Body of pancreas (tissue), 4 donors: Measurements from ENCODE around the gene KRABD2.

ENCODE experiments used
- ATAC-seq: fragments of 150-250 bp; one replicate; pipeline ENCODE4 v1.9.1; 2016
- DNase-seq, 4 donors: peaks; one replicate each; pipeline ENCODE4 v3.0.0-alpha.2; 2019
- H3K27ac ChIP-seq, 4 donors: fragments of 200-600 bp; sonication (generic); 1 replicate in 3 of 4; 2 replicates in 1 of 4; pipeline versions ENCODE4 v1.5.1 to v1.6.1; 2016 to 2019; ENCODE audit warnings: mild to moderate bottlenecking in 1 of 4, mixed read lengths in 1 of 4, moderate library complexity in 1 of 4
- H3K27me3 ChIP-seq, 2 donors: fragments of 200-600 bp; sonication (generic); one replicate each; pipeline ENCODE4 v1.6.0; 2016; ENCODE audit warnings: mild to moderate bottlenecking in 1 of 2
- H3K36me3 ChIP-seq, 2 donors: fragments of 200-600 bp; sonication (generic); replicated peaks in 1 of 2; 2 replicates each; pipeline ENCODE4 v1.5.1; 2016; ENCODE audit warnings: low read depth in 2 of 2; ENCODE audit not compliant: insufficient read depth in 1 of 2
- H3K4me1 ChIP-seq: fragments of 200-600 bp; sonication (generic); one replicate; pipeline ENCODE4 v1.6.0; 2016
- H3K4me3 ChIP-seq, 2 donors: fragments of 200-600 bp; sonication (generic); 1 replicate in 1 of 2; 2 replicates in 1 of 2; pipeline ENCODE4 v1.5.1; 2016 to 2019
- H3K9me3 ChIP-seq, 3 donors: fragments of 200-600 bp; sonication (generic); 1 replicate in 2 of 3; 2 replicates in 1 of 3; pipeline ENCODE4 v1.5.1; 2016
- POLR2A ChIP-seq, 3 donors: fragments of 450-650 bp; IDR thresholded peaks; one replicate each; pipeline ENCODE4 v1.6.1; 2016; ENCODE audit warnings: antibody characterized with exemption in 3 of 3, mild to moderate bottlenecking in 2 of 3
- WGBS, 2 donors: methylation state at CpG; one replicate each; pipeline ENCODE4 v1.1.5; 2017; 5-methylcytosine and 5-hydroxymethylcytosine counted together
- intact Hi-C: fragments of 100-400 bp; cut with DNase I; formaldehyde crosslinking; loops from one replicate; pipeline ENCODE4 v1.15.1; 2023
- TF ChIP-seq, protein P1 (sequence below), 7 experiments: fragments of 450-650 bp in 4 of 7; fragments of 200-600 bp in 3 of 7; sonication (generic) in 3 of 7; IDR thresholded peaks; one replicate each; pipeline ENCODE4 v1.5.1; 2016 to 2019; ENCODE audit warnings: antibody characterized with exemption in 7 of 7

KRABD2 gene

DNA sequence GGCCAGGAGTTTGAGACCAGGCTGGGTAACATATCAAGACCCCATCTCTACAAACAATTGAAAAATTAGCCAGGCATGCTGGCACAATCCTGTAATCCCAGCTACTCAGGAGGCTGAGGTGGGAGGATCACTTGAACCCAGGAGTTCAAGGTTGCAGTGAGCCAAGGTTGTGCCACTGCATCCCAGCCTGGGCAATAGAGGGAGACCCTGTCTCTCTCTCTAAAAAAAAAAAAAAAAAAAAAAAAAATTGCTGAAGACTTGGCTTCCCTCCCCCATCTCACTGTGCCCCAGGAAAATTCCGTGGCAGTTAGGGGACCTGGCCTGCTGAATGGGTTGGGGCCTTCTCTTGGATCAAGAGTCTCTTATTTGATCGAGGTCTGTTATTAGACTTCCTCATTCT, 37.0 kb downstream of the KRABD2 start, which contains the start of gene ODF4:
Gene ODF4 (plus strand): TSS at position 301 of the 400 bp plus-strand sequence. CDS start 212 bp downstream, outside the sequence.
- DNase-seq, result no peak
- H3K9me3 ChIP-seq, result no peaks in the 10 kb centered on the region
- ATAC-seq, result no peak
- WGBS, 2 donors, result 58 to 75% methylated on average over 2 of the region's 2 CpGs
- TF ChIP-seq, protein P1, sequence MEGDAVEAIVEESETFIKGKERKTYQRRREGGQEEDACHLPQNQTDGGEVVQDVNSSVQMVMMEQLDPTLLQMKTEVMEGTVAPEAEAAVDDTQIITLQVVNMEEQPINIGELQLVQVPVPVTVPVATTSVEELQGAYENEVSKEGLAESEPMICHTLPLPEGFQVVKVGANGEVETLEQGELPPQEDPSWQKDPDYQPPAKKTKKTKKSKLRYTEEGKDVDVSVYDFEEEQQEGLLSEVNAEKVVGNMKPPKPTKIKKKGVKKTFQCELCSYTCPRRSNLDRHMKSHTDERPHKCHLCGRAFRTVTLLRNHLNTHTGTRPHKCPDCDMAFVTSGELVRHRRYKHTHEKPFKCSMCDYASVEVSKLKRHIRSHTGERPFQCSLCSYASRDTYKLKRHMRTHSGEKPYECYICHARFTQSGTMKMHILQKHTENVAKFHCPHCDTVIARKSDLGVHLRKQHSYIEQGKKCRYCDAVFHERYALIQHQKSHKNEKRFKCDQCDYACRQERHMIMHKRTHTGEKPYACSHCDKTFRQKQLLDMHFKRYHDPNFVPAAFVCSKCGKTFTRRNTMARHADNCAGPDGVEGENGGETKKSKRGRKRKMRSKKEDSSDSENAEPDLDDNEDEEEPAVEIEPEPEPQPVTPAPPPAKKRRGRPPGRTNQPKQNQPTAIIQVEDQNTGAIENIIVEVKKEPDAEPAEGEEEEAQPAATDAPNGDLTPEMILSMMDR (IDR thresholded peaks at IDR 0.05), result no peak
- no peak for TF ChIP-seq POLR2A (IDR thresholded peaks at IDR 0.05)
- no peak within 1 kb of the TSS for H3K27ac ChIP-seq
- H3K4me3 ChIP-seq, result no peak within 1 kb of the TSS
- intact Hi-C loops, result no loop called here
- no peaks in the 10 kb centered on the region for H3K27me3 ChIP-seq
- H3K36me3 ChIP-seq, result no peaks in the 10 kb centered on the region
- H3K4me1 ChIP-seq, result no peaks in the 10 kb centered on the region

DNA sequence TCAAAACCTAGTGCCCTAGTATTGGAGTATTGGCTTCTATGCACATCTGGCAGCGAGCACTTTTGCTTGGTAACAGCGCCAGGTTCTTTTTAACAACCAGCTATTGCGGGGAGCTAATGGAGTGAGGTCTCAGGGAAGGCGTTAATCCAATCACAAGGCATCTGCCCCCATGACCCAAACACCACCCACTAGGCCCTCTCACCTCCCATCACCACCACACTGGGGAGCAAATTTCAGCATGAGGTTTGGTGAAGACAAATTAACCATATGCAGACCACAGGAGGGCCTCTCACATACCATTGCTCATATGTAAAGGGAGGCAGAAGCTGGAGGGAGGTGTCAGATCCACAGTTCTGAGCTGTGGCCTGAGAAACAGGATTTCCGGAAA, 37.8 kb downstream of the KRABD2 start:
- DNase-seq (no peak), ATAC-seq (no peak)
- TF ChIP-seq, protein P1 (IDR thresholded peaks at IDR 0.05), result no peak
- TF ChIP-seq POLR2A (IDR thresholded peaks at IDR 0.05), result no peak
- WGBS, 2 donors, result 86 to 90% methylated on average over 3 to 5 of the region's 5 CpGs
- Histone ChIP-seq H3K9me3 (no peaks in the 10 kb centered on the region), H3K4me1 (no peaks in the 10 kb centered on the region), H3K4me3 (no peak overlapping the region), H3K27ac (no peak overlapping the region), H3K27me3 (no peaks in the 10 kb centered on the region), H3K36me3 (no peaks in the 10 kb centered on the region)
- intact Hi-C loops, result no loop called here

DNA sequence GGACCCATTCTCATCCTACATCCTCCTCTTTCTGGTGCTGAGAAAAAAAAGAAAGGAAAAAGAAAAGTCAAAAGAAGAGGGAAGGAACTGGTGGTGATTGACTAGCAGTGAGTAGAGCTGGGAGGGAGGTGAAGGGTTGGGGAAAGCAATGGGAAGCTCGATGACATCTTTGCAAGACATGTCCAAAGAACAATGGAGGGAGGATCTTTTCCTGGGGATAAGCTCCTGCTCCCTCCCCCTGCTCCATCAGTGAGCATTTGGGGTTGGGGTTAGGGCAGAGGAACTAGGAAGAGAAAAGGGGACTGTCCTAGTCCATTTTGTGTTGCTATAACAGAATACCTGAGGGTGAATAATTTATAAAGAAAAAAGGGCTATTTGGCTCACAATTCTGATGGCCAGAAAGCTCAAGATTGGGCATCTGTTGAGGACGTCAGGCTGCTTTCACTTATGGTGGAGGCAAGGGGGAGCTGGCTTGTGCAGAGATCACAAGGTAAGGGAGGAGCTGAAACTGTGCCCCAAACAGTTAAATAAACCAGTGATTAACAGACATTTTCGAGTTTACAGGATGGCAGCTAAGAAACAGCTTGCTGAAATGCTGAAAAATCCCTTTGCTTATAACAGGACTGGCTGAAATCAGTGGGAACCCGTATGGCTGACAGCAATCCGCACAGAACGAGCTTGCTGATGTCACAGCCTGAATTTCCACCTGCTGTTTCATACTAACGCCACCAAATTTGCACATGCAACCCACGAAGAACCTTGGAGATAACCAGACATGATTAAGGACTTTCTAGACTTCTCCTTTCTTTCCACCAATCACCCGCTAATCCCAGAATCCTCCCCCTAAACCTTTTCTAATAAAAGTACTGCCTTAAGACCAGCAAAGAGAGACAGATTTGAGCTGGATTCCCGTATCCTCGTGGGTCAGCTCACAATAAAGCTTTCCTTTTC, 38.4 kb downstream of the KRABD2 start:
- WGBS, 2 donors, result 41 to 42% methylated on average over 11 of the region's 11 CpGs
- no peaks in the 10 kb centered on the region for H3K9me3 ChIP-seq
- DNase-seq, result no peak
- no peaks in the 10 kb centered on the region for H3K27me3 ChIP-seq
- no peaks in the 10 kb centered on the region for H3K36me3 ChIP-seq
- H3K4me1 ChIP-seq, result no peaks in the 10 kb centered on the region
- H3K27ac ChIP-seq, result no peak overlapping the region
- no peak for ATAC-seq
- TF ChIP-seq POLR2A (IDR thresholded peaks at IDR 0.05), result no peak
- TF ChIP-seq, protein P1 (IDR thresholded peaks at IDR 0.05), result no peak
- H3K4me3 ChIP-seq, result no peak overlapping the region
- intact Hi-C loops, result no loop called here

DNA sequence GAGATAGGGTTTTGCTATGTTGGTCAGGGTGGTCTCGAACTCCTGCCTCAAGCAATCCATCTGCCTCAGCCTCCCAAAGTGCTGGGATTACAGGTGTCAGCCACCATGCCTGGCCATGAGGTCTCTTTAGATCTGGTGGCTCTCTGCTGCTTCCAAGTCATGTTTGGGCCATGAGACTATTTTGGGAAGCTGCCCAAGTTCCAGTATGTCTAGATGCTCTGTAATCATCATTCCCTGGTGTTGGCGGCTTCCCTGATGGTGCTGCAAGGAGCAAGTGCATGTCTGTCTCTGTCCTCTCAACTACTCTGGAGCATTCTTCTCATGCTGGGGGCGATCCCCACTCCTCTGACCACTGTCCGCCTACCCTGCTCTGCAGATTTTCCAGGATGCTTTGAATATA, 43.2 kb downstream of the KRABD2 start:
- no peaks in the 10 kb centered on the region for H3K36me3 ChIP-seq
- no peaks in the 10 kb centered on the region for H3K9me3 ChIP-seq
- no peaks in the 10 kb centered on the region for H3K27me3 ChIP-seq
- H3K4me3 ChIP-seq, result no peak overlapping the region
- 88 to 93% methylated on average over 4 of the region's 4 CpGs for WGBS, 2 donors
- no peak overlapping the region for H3K27ac ChIP-seq
- TF ChIP-seq, protein P1 (IDR thresholded peaks at IDR 0.05), result no peak
- no peak for TF ChIP-seq POLR2A (IDR thresholded peaks at IDR 0.05)
- no peaks in the 10 kb centered on the region for H3K4me1 ChIP-seq
- intact Hi-C loops, result no loop called here
- no peak for ATAC-seq
- no peak for DNase-seq
